Non-pigmented ciliary epithelial cell (primary cell): ENCODE data around the gene OSBPL9.
A peak's percentile ranks its signal among the peaks of the same experiment; 100 is the strongest.

Experiments used
- DNase-seq: peaks from one replicate; pipeline ENCODE4 v3.0.0-alpha.2; 2010; ENCODE audit warnings: low read depth

The OSBPL9 gene

GRCh38 chr1:51616903-51617708 is at the start of gene OSBPL9:
OSBPL9 (plus strand) TSS chr1:51617092; CDS start chr1:51617111, 19 bp downstream.
- DNase-seq, result peak; percentile 44

- peak; percentile 55 for DNase-seq
Observed at GRCh38 chr1:51567653-51568052, 49.2 kb upstream of the OSBPL9 start.

- no peak for DNase-seq
Observed at GRCh38 chr1:51568231-51568935, 48.5 kb upstream of the OSBPL9 start.

- peak; percentile 63 for DNase-seq
Observed at GRCh38 chr1:51569284-51570062, 47.4 kb upstream of the OSBPL9 start.

- no peak for DNase-seq
Observed at GRCh38 chr1:51570063-51570710, 46.7 kb upstream of the OSBPL9 start.

- DNase-seq, result no peak
Observed at GRCh38 chr1:51572365-51572764, 44.5 kb upstream of the OSBPL9 start.

- DNase-seq, result no peak
Observed at GRCh38 chr1:51574796-51575195, 42.1 kb upstream of the OSBPL9 start.

- no peak for DNase-seq
Observed at GRCh38 chr1:51575406-51576084, 41.3 kb upstream of the OSBPL9 start.

- no peak for DNase-seq
Observed at GRCh38 chr1:51576085-51576444, 40.8 kb upstream of the OSBPL9 start.

- no peak for DNase-seq
Observed at GRCh38 chr1:51576923-51577322, 40.0 kb upstream of the OSBPL9 start.

GRCh38 chr1:51578383-51579109 is 38.3 kb upstream of the OSBPL9 start:
- DNase-seq, result no peak

- no peak for DNase-seq
Observed at GRCh38 chr1:51581238-51581637, 35.7 kb upstream of the OSBPL9 start.

GRCh38 chr1:51583532-51583931 is 33.4 kb upstream of the OSBPL9 start:
- no peak for DNase-seq

GRCh38 chr1:51584021-51584420 is 32.9 kb upstream of the OSBPL9 start:
- DNase-seq, result no peak

- no peak for DNase-seq
Observed at GRCh38 chr1:51592711-51593110, 24.2 kb upstream of the OSBPL9 start.

- DNase-seq, result no peak
Observed at GRCh38 chr1:51594716-51595115, 22.2 kb upstream of the OSBPL9 start.

GRCh38 chr1:51600529-51600928 is 16.4 kb upstream of the OSBPL9 start:
- DNase-seq, result no peak

GRCh38 chr1:51600965-51601364 is 15.9 kb upstream of the OSBPL9 start:
- DNase-seq, result no peak

GRCh38 chr1:51605961-51606723 is 10.8 kb upstream of the OSBPL9 start:
- no peak for DNase-seq

GRCh38 chr1:51607681-51608095 is 9.2 kb upstream of the OSBPL9 start:
- DNase-seq, result no peak
